IMR-90 (cell line): Measurements from ENCODE around the gene NRP2. TPM values are rescaled to one million over a fixed set of nuclear protein-coding genes. Genes with fewer than 3 reads are reported as not detected.
A peak's percentile ranks its signal among the peaks of the same experiment; 100 is the strongest.

Experiments used
- ATAC-seq: fragments of 200-7000 bp; cut with Tn5 transposase; 2 replicates; pipeline ENCODE4 v1.9.1; 2020; ENCODE audit warnings: low read depth, mild to moderate bottlenecking, moderate library complexity
- BruUV-seq: library from RNA; stranded (reverse); fragments of 400-500 nt; replicated peaks from 2 replicates; lab custom pipeline; 2021; lab: Mats Ljungman, UMichigan
- CTCF ChIA-PET: fragments of 300-600 bp; formaldehyde crosslinking; extraction: SDS; loops from one replicate; lab custom pipeline; 2021; ENCODE audit warnings: antibody characterized with exemption; lab: Yijun Ruan, JAX
- POLR2A ChIA-PET: fragments of 300-600 bp; sonication (Branson Sonifier 250); formaldehyde crosslinking; loops from one replicate; lab custom pipeline; 2022; ENCODE audit warnings: antibody characterized with exemption; ENCODE audit not compliant: unreplicated experiment; lab: Charles Lee
- DNase-seq: peaks from one replicate; pipeline ENCODE4 v3.0.0; 2013
- H2AFZ ChIP-seq: replicated peaks from 2 replicates; pipeline ENCODE3; 2013; ENCODE audit warnings: low read length, mild to moderate bottlenecking; ENCODE audit not compliant: poor library complexity
- H2AK5ac ChIP-seq: 2 replicates; pipeline ENCODE4 v1.6.1; 2013; ENCODE audit warnings: low read depth, low read length, inconsistent platforms
- H2AK9ac ChIP-seq: replicated peaks from 2 replicates; pipeline ENCODE3; 2013; ENCODE audit warnings: mild to moderate bottlenecking, low read depth, low read length, moderate library complexity; ENCODE audit not compliant: poor library complexity
- H2BK120ac ChIP-seq: 2 replicates; pipeline ENCODE4 v1.6.1; 2013; ENCODE audit warnings: low read depth, low read length, inconsistent platforms
- H2BK15ac ChIP-seq: 3 replicates; pipeline ENCODE4 v1.6.1; 2013; ENCODE audit warnings: low read depth, low read length, inconsistent platforms
- H2BK20ac ChIP-seq: 2 replicates; pipeline ENCODE4 v1.6.1; 2013; ENCODE audit warnings: low read depth, mild to moderate bottlenecking, inconsistent platforms, low read length, moderate library complexity
- H2BK5ac ChIP-seq: 2 replicates; pipeline ENCODE4 v1.6.1; 2013; ENCODE audit warnings: mild to moderate bottlenecking, low read depth, low read length, inconsistent platforms; ENCODE audit not compliant: poor library complexity, severe bottlenecking
- H3K14ac ChIP-seq: replicated peaks from 2 replicates; pipeline ENCODE4 v1.6.1; 2013; ENCODE audit warnings: low read depth, low read length, inconsistent platforms
- H3K18ac ChIP-seq: 2 replicates; pipeline ENCODE4 v1.6.1; 2013; ENCODE audit warnings: low read depth, low read length, control low read depth
- H3K23ac ChIP-seq: 2 replicates; pipeline ENCODE4 v1.6.1; 2013; ENCODE audit warnings: low read depth, low read length, inconsistent platforms
- H3K27ac ChIP-seq: 2 replicates; pipeline ENCODE4 v1.5.1; 2013; ENCODE audit warnings: mild to moderate bottlenecking, control low read depth, low read length; ENCODE audit not compliant: insufficient read depth
- H3K27me3 ChIP-seq: 2 replicates; pipeline ENCODE4 v1.6.1; 2013; ENCODE audit warnings: low read length; ENCODE audit not compliant: control insufficient read depth, insufficient read depth
- H3K36me3 ChIP-seq: 2 replicates; pipeline ENCODE4 v1.6.1; 2013; ENCODE audit warnings: low read length, mixed read lengths; ENCODE audit not compliant: control insufficient read depth, insufficient read depth
- H3K4ac ChIP-seq: 2 replicates; pipeline ENCODE4 v1.6.1; 2013; ENCODE audit warnings: low read depth, low read length, inconsistent platforms
- H3K4me1 ChIP-seq: 2 replicates; pipeline ENCODE4 v1.6.1; 2013; ENCODE audit warnings: low read length, mixed read lengths; ENCODE audit not compliant: control insufficient read depth, insufficient read depth
- H3K4me2 ChIP-seq: 2 replicates; pipeline ENCODE4 v1.6.1; 2013; ENCODE audit warnings: low read depth, mild to moderate bottlenecking, control low read depth, low read length, moderate library complexity
- H3K4me3 ChIP-seq: 2 replicates; pipeline ENCODE4 v1.5.1; 2013; ENCODE audit warnings: low read depth, mild to moderate bottlenecking, control low read depth, low read length, moderate library complexity; ENCODE audit not compliant: insufficient read depth
- H3K56ac ChIP-seq: 2 replicates; pipeline ENCODE4 v1.6.1; 2013; ENCODE audit warnings: low read length, inconsistent platforms; ENCODE audit not compliant: insufficient read depth; ENCODE audit errors: extremely low read depth
- H3K79me1 ChIP-seq, 2 experiments: 2 replicates each; pipeline ENCODE4 v1.6.1; 2013; ENCODE audit warnings: low read length in 2 of 2, inconsistent platforms in 1 of 2, low read depth in 1 of 2
- H3K9ac ChIP-seq: 2 replicates; pipeline ENCODE4 v1.6.1; 2013; ENCODE audit warnings: low read depth, low read length, control low read depth
- H3K9me1 ChIP-seq: 2 replicates; pipeline ENCODE4 v1.6.1; 2013; ENCODE audit warnings: low read length, inconsistent platforms; ENCODE audit not compliant: insufficient read depth
- H3K9me3 ChIP-seq: 2 replicates; pipeline ENCODE4 v1.6.1; 2013; ENCODE audit warnings: low read length; ENCODE audit not compliant: control insufficient read depth, insufficient read depth
- H4K20me1 ChIP-seq: 2 replicates; pipeline ENCODE4 v1.6.1; 2013; ENCODE audit warnings: low read length, inconsistent platforms; ENCODE audit not compliant: insufficient read depth
- H4K5ac ChIP-seq: 2 replicates; pipeline ENCODE4 v1.6.1; 2013; ENCODE audit warnings: mild to moderate bottlenecking, low read depth, low read length, control low read depth
- H4K8ac ChIP-seq, 2 experiments: 2 replicates each; pipeline ENCODE4 v1.6.1; 2013; ENCODE audit warnings: low read depth in 2 of 2, low read length in 2 of 2, control low read depth in 1 of 2, inconsistent platforms in 1 of 2
- H4K91ac ChIP-seq: 2 replicates; pipeline ENCODE4 v1.6.1; 2013; ENCODE audit warnings: low read depth, low read length, inconsistent platforms; ENCODE audit not compliant: insufficient read depth
- BHLHE40 ChIP-seq: fragments of 150-350 bp; IDR thresholded peaks from 2 replicates; pipeline ENCODE4 v1.6.1; 2016; ENCODE audit warnings: mild to moderate bottlenecking, low read depth, low read length
- CEBPB ChIP-seq: IDR thresholded peaks from 2 replicates; pipeline ENCODE4 v1.6.1; 2012; ENCODE audit warnings: low read depth, low read length, improper control_type of control experiment
- CHD1 ChIP-seq: IDR thresholded peaks from 2 replicates; pipeline ENCODE4 v1.6.1; 2012; ENCODE audit warnings: low read depth, low read length, improper control_type of control experiment
- ELK1 ChIP-seq: fragments of 150-350 bp; IDR thresholded peaks from 2 replicates; pipeline ENCODE4 v1.6.1; 2016; ENCODE audit warnings: low read depth, mild to moderate bottlenecking, low read length, moderate library complexity, borderline replicate concordance
- FOS ChIP-seq: fragments of 150-350 bp; IDR thresholded peaks from 2 replicates; pipeline ENCODE4 v1.6.1; 2016; ENCODE audit warnings: low read depth, low read length
- MAFK ChIP-seq: IDR thresholded peaks from 2 replicates; pipeline ENCODE4 v1.6.1; 2012; ENCODE audit warnings: low read depth, low read length, improper control_type of control experiment
- MAZ ChIP-seq: IDR thresholded peaks from 2 replicates; pipeline ENCODE4 v1.6.1; 2012; ENCODE audit warnings: low read depth, mild to moderate bottlenecking, low read length, improper control_type of control experiment, moderate library complexity, borderline replicate concordance
- MXI1 ChIP-seq: IDR thresholded peaks from 2 replicates; pipeline ENCODE4 v1.6.1; 2012; ENCODE audit warnings: low read depth, mild to moderate bottlenecking, low read length, moderate library complexity, borderline replicate concordance
- NFE2L2 ChIP-seq: fragments of 150-350 bp; IDR thresholded peaks from 2 replicates; pipeline ENCODE4 v1.6.1; 2016; ENCODE audit warnings: low read depth, mild to moderate bottlenecking, low read length
- POLR2A ChIP-seq: IDR thresholded peaks from 2 replicates; pipeline ENCODE4 v1.6.1; 2012; ENCODE audit warnings: mild to moderate bottlenecking, low read depth, low read length
- RAD21 ChIP-seq: IDR thresholded peaks from 2 replicates; pipeline ENCODE4 v1.6.1; 2012; ENCODE audit warnings: low read length, improper control_type of control experiment
- RCOR1 ChIP-seq: IDR thresholded peaks from 2 replicates; pipeline ENCODE4 v1.6.1; 2012; ENCODE audit warnings: mild to moderate bottlenecking, low read length, improper control_type of control experiment; ENCODE audit not compliant: insufficient replicate concordance
- RFX5 ChIP-seq: IDR thresholded peaks from 2 replicates; pipeline ENCODE4 v1.8.0; 2012; ENCODE audit warnings: low read depth, mild to moderate bottlenecking, low read length, moderate library complexity
- SMC3 ChIP-seq: fragments of 150-350 bp; IDR thresholded peaks from 2 replicates; pipeline ENCODE4 v1.6.1; 2016; ENCODE audit warnings: low read depth, mild to moderate bottlenecking, antibody characterized with exemption, low read length, moderate library complexity
- WGBS, 2 experiments: methylation state at CpG; one replicate each; pipeline versions ENCODE4 v1.1.5 to v1.1.7; 2013; ENCODE audit warnings: missing lambda C conversion rate in 2 of 2; ENCODE audit not compliant: insufficient read length in 1 of 2; ENCODE audit errors: extremely low coverage in 2 of 2; 5-methylcytosine and 5-hydroxymethylcytosine counted together
- dilution Hi-C: fragments of 300-500 bp; cut with HindIII; formaldehyde crosslinking; loops from one replicate; pipeline ENCODE4 v1.14.3; 2018; ENCODE audit warnings: low sequenced_read_pairs; ENCODE audit not compliant: unreplicated experiment
- in situ Hi-C: fragments of 300-500 bp; cut with MboI; formaldehyde crosslinking; loops from 3 replicates; pipeline ENCODE4 v1.14.3; 2019; ENCODE audit warnings: low sequenced_read_pairs, inconsistent platforms, mixed read lengths
- intact Hi-C: fragments of 100-400 bp; cut with micrococcal nuclease; formaldehyde crosslinking; loops from 2 replicates; pipeline ENCODE4 v1.10.0; 2022
- polyA plus RNA-seq, 3 experiments: library from polyadenylated mRNA; depleted of rRNA; stranded (reverse); fragments of >200 nt; gene quantifications; 2 replicates each; pipeline ENCODE4 v1.2.3, GENCODE V29; 2012; ENCODE audit warnings: low replicate concordance in 1 of 3
- total RNA-seq: library from RNA; depleted of rRNA; stranded (reverse); fragments of >200 nt; gene quantifications from 2 replicates; pipeline ENCODE4 v1.2.3, GENCODE V29; 2012
- TF ChIP-seq, protein P1 (sequence below): fragments of 150-350 bp; IDR thresholded peaks from 2 replicates; pipeline ENCODE4 v1.6.1; 2017; ENCODE audit warnings: mild to moderate bottlenecking, antibody characterized with exemption, low read length, low read depth
- TF ChIP-seq, protein P2 (sequence below): conservative IDR thresholded peaks from 2 replicates; pipeline ENCODE4 v1.5.1; 2012; ENCODE audit warnings: mild to moderate bottlenecking, low read depth, low read length, improper control_type of control experiment

Gene NRP2
- total and polyA plus RNA-seq, 2 of the 4 experiments (the other 2 are of a cell fraction), result 46.4 to 51.3 TPM

GRCh38 chr2:205680067-205680466 is 2.2 kb upstream of the NRP2 start:
- CTCF ChIA-PET, result interaction anchor here (0.9 to 1.0 kb wide), 2 partner anchors 32 to 272 kb away, joined by 3 read pairs; no protein-coding TSS in a partner anchor
- BruUV-seq, result no TSS peak
- Histone ChIP-seq H3K79me1 (peaks cover 3 to 19% of the 10 kb centered on the region in 2 experiments), H4K5ac (no peak overlapping the region), H3K56ac (no peak overlapping the region), H4K8ac (peak overlapping the region in 1 of 2 experiments; percentile 4; a peak in 3 of 4 replicates), H3K4me3 (no peak overlapping the region), H2AFZ (peak overlapping the region; percentile 54), H2BK20ac (peak overlapping the region; percentile 63), H4K20me1 (no peaks in the 10 kb centered on the region; the same call in 1 of the 2 replicates), H3K27me3 (no peaks in the 10 kb centered on the region), H3K36me3 (no peaks in the 10 kb centered on the region), H2AK9ac (no peak overlapping the region), H3K27ac (no peak overlapping the region), H2BK15ac (peak overlapping the region; percentile 28; the same call in 1 of the 3 replicates), H3K9me1 (0 out of 2 replicates have a peak, but pooled peaks cover 4% of the 10 kb centered on the region), H4K91ac (peak overlapping the region; percentile 54; the same call in 1 of the 2 replicates), H3K18ac (no peak overlapping the region), H3K4me2 (no peak overlapping the region), H3K14ac (no peak overlapping the region), H2AK5ac (peak overlapping the region; percentile 33; the same call in 1 of the 2 replicates), H3K9ac (no peak overlapping the region), H3K9me3 (no peaks in the 10 kb centered on the region), H3K4me1 (peaks cover 4% of the 10 kb centered on the region), H3K4ac (peak overlapping the region; percentile 32; the same call in 1 of the 2 replicates), H3K23ac (no peak overlapping the region), H2BK5ac (no peak overlapping the region), H2BK120ac (peak overlapping the region; percentile 62)
- dilution Hi-C loops (no loop called here), intact Hi-C loops (loop anchor here (2.0 to 10.0 kb wide), 8 partner anchors 132 to 1535 kb away; partner anchors contain the start of gene PARD3B), in situ Hi-C loops (loop anchor here (10.0 to 25.0 kb wide), 2 partner anchors 245 to 1143 kb away; partner anchors contain the start of gene PARD3B)
- ATAC-seq (peak; percentile 21), DNase-seq (peak; percentile 92)
- TF ChIP-seq SMC3 (peak; percentile 76), CEBPB (no peak), FOS (no peak), BHLHE40 (peak; percentile 41), MAFK (no peak), MAZ (no peak), ELK1 (no peak), MXI1 (no peak), RAD21 (peak; percentile 69), RFX5 (no peak), RCOR1 (no peak), CHD1 (no peak), POLR2A (no peak), NFE2L2 (no peak)
- TF ChIP-seq, protein P1, sequence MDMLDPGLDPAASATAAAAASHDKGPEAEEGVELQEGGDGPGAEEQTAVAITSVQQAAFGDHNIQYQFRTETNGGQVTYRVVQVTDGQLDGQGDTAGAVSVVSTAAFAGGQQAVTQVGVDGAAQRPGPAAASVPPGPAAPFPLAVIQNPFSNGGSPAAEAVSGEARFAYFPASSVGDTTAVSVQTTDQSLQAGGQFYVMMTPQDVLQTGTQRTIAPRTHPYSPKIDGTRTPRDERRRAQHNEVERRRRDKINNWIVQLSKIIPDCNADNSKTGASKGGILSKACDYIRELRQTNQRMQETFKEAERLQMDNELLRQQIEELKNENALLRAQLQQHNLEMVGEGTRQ, result no peak
- TF ChIP-seq, protein P2, sequence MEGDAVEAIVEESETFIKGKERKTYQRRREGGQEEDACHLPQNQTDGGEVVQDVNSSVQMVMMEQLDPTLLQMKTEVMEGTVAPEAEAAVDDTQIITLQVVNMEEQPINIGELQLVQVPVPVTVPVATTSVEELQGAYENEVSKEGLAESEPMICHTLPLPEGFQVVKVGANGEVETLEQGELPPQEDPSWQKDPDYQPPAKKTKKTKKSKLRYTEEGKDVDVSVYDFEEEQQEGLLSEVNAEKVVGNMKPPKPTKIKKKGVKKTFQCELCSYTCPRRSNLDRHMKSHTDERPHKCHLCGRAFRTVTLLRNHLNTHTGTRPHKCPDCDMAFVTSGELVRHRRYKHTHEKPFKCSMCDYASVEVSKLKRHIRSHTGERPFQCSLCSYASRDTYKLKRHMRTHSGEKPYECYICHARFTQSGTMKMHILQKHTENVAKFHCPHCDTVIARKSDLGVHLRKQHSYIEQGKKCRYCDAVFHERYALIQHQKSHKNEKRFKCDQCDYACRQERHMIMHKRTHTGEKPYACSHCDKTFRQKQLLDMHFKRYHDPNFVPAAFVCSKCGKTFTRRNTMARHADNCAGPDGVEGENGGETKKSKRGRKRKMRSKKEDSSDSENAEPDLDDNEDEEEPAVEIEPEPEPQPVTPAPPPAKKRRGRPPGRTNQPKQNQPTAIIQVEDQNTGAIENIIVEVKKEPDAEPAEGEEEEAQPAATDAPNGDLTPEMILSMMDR, result peak; percentile 76
- POLR2A ChIA-PET, result no interaction called here
- WGBS, 2 experiments, result no CpG with 5 or more reads among the region's 3 CpGs
